DOHH2 (cell line): ENCODE measurements around the gene SEC22C.

Source experiments
- H3F3A ChIP-seq: fragments of 200-600 bp; sonication (generic), shearing (Covaris generic); 2 replicates; pipeline ENCODE4 v1.6.0; 2016; ENCODE audit warnings: antibody characterized with exemption, mild to moderate bottlenecking; ENCODE audit not compliant: control insufficient read depth, insufficient read depth
- H3K27ac ChIP-seq: fragments of 200-600 bp; sonication (generic); 2 replicates; pipeline ENCODE4 v1.5.1; 2014; ENCODE audit warnings: low read depth, mild to moderate bottlenecking, low read length, moderate library complexity
- H3K27me3 ChIP-seq: fragments of 200-600 bp; sonication (generic); 2 replicates; pipeline ENCODE4 v1.6.1; 2014; ENCODE audit warnings: mild to moderate bottlenecking, low read length, mixed read lengths; ENCODE audit not compliant: control insufficient read depth
- H3K36me3 ChIP-seq: fragments of 200-600 bp; sonication (generic); 2 replicates; pipeline ENCODE4 v1.6.1; 2014; ENCODE audit warnings: mild to moderate bottlenecking, low read length, moderate library complexity, mixed read lengths; ENCODE audit not compliant: control insufficient read depth
- H3K4me1 ChIP-seq: fragments of 200-600 bp; sonication (generic); 2 replicates; pipeline ENCODE4 v1.6.1; 2014; ENCODE audit warnings: mild to moderate bottlenecking, low read length, mixed read lengths; ENCODE audit not compliant: control insufficient read depth
- H3K4me2 ChIP-seq: fragments of 200-600 bp; sonication (generic); 2 replicates; pipeline ENCODE4 v1.6.0; 2014; ENCODE audit warnings: mild to moderate bottlenecking, low read length, moderate library complexity
- H3K4me3 ChIP-seq: fragments of 200-600 bp; sonication (generic); 2 replicates; pipeline ENCODE4 v1.5.1; 2014; ENCODE audit warnings: mild to moderate bottlenecking, low read length, mixed read lengths
- H3K79me2 ChIP-seq: fragments of 200-600 bp; sonication (generic); 2 replicates; pipeline ENCODE4 v1.6.1; 2014; ENCODE audit warnings: mild to moderate bottlenecking, low read length, mixed read lengths; ENCODE audit not compliant: control insufficient read depth
- H3K9me2 ChIP-seq: fragments of 200-600 bp; sonication (generic); replicated peaks from 2 replicates; pipeline ENCODE4 v1.6.1; 2014; ENCODE audit warnings: mild to moderate bottlenecking, low read length, mixed read lengths; ENCODE audit not compliant: control insufficient read depth
- H3K9me3 ChIP-seq: fragments of 200-600 bp; sonication (generic); 2 replicates; pipeline ENCODE4 v1.6.1; 2014; ENCODE audit warnings: antibody characterized with exemption, low read length, mixed read lengths; ENCODE audit not compliant: control insufficient read depth, insufficient read depth
- H4K20me1 ChIP-seq: fragments of 200-600 bp; sonication (generic); 2 replicates; pipeline ENCODE4 v1.6.0; 2014; ENCODE audit warnings: low read depth, mild to moderate bottlenecking, antibody characterized with exemption, low read length, moderate library complexity; ENCODE audit not compliant: control insufficient read depth, insufficient read depth
- CTCF ChIP-seq: fragments of 200-600 bp; sonication (generic); IDR thresholded peaks from one replicate; pipeline ENCODE4 v1.5.1; 2014; ENCODE audit warnings: antibody characterized with exemption, mild to moderate bottlenecking, low read depth, low read length; ENCODE audit not compliant: poor library complexity, severe bottlenecking
- EZH2phosphoT487 ChIP-seq: fragments of 200-600 bp; sonication (generic); IDR thresholded peaks from 2 replicates; pipeline ENCODE4 v1.6.1; 2017; ENCODE audit warnings: borderline replicate concordance, mild to moderate bottlenecking, antibody characterized with exemption, low read length, moderate library complexity, mixed read lengths

Gene SEC22C

GRCh38 chr3:42516443-42516842 is 65.3 kb downstream of the SEC22C start:
- Histone ChIP-seq H3K4me1 (no peaks in the 10 kb centered on the region), H3K27ac (no peak overlapping the region), H3K9me3 (no peaks in the 10 kb centered on the region), H3K79me2 (no peaks in the 10 kb centered on the region), H3K4me2 (no peak overlapping the region), H4K20me1 (no peaks in the 10 kb centered on the region), H3K4me3 (no peak overlapping the region), H3F3A (no peaks in the 10 kb centered on the region), H3K36me3 (no peaks in the 10 kb centered on the region), H3K9me2 (no peaks in the 10 kb centered on the region), H3K27me3 (0 out of 2 replicates have a peak, but pooled peaks cover under 1% of the 10 kb centered on the region)
- TF ChIP-seq EZH2phosphoT487 (no peak), CTCF (no peak)

- Histone ChIP-seq H4K20me1 (no peaks in the 10 kb centered on the region), H3K9me3 (no peaks in the 10 kb centered on the region), H3F3A (no peaks in the 10 kb centered on the region), H3K36me3 (no peaks in the 10 kb centered on the region), H3K27ac (no peak overlapping the region), H3K4me3 (no peak overlapping the region), H3K9me2 (no peaks in the 10 kb centered on the region), H3K4me1 (no peaks in the 10 kb centered on the region), H3K27me3 (0 out of 2 replicates have a peak, but pooled peaks cover 3% of the 10 kb centered on the region), H3K79me2 (no peaks in the 10 kb centered on the region), H3K4me2 (no peak overlapping the region)
- TF ChIP-seq CTCF (no peak), EZH2phosphoT487 (no peak)
These were observed 65.8 kb downstream of the SEC22C start for GRCh38 chr3:42515976-42516375.

GRCh38 chr3:42515391-42515916 is 66.3 kb downstream of the SEC22C start:
- no peaks in the 10 kb centered on the region for H3K9me3 ChIP-seq
- no peaks in the 10 kb centered on the region for H3K4me1 ChIP-seq
- no peaks in the 10 kb centered on the region for H3F3A ChIP-seq
- H3K79me2 ChIP-seq: no peaks in the 10 kb centered on the region
- no peak overlapping the region for H3K27ac ChIP-seq
- no peak overlapping the region for H3K4me3 ChIP-seq
- no peak overlapping the region for H3K4me2 ChIP-seq
- H3K27me3 ChIP-seq: 0 out of 2 replicates have a peak, but pooled peaks cover 3% of the 10 kb centered on the region
- no peaks in the 10 kb centered on the region for H3K9me2 ChIP-seq
- H3K36me3 ChIP-seq: no peaks in the 10 kb centered on the region
- TF ChIP-seq EZH2phosphoT487 (no peak), CTCF (no peak)
- no peaks in the 10 kb centered on the region for H4K20me1 ChIP-seq

GRCh38 chr3:42514876-42515275 is 66.9 kb downstream of the SEC22C start:
- H3K4me2 ChIP-seq: no peak overlapping the region
- H3K27ac ChIP-seq: no peak overlapping the region
- H3K36me3 ChIP-seq: no peaks in the 10 kb centered on the region
- no peaks in the 10 kb centered on the region for H3K9me2 ChIP-seq
- no peaks in the 10 kb centered on the region for H3K9me3 ChIP-seq
- H4K20me1 ChIP-seq: no peaks in the 10 kb centered on the region
- no peak overlapping the region for H3K4me3 ChIP-seq
- H3K79me2 ChIP-seq: no peaks in the 10 kb centered on the region
- H3K27me3 ChIP-seq: 0 out of 2 replicates have a peak, but pooled peaks cover 3% of the 10 kb centered on the region
- TF ChIP-seq EZH2phosphoT487: no peak
- no peak for TF ChIP-seq CTCF
- no peaks in the 10 kb centered on the region for H3F3A ChIP-seq
- H3K4me1 ChIP-seq: no peaks in the 10 kb centered on the region
